Colonic mucosa (tissue), 4 donors: ENCODE measurements around the gene ESYT2. TPM values are rescaled to one million over a fixed set of nuclear protein-coding genes. Genes with fewer than 3 reads are reported as not detected.

Source experiments
- DNase-seq: peaks from one replicate; pipeline ENCODE4 v3.0.0-alpha.2; 2020
- H3K27ac ChIP-seq: fragments of 200-600 bp; one replicate; pipeline ENCODE4 v1.8.0; 2021
- H3K27me3 ChIP-seq: fragments of 200-600 bp; one replicate; pipeline ENCODE4 v1.8.0; 2021
- H3K36me3 ChIP-seq: fragments of 200-600 bp; one replicate; pipeline ENCODE4 v1.8.0; 2021
- H3K4me1 ChIP-seq: fragments of 200-600 bp; one replicate; pipeline ENCODE4 v1.8.0; 2021; ENCODE audit warnings: mild to moderate bottlenecking
- H3K4me3 ChIP-seq: fragments of 200-600 bp; one replicate; pipeline ENCODE4 v1.8.0; 2021
- H3K9ac ChIP-seq, 2 donors: one replicate each; pipeline ENCODE4 v1.7.0; 2013; ENCODE audit warnings: control low read depth in 2 of 2, low read depth in 2 of 2, low read length in 2 of 2
- H3K9me3 ChIP-seq: fragments of 200-600 bp; one replicate; pipeline ENCODE4 v1.8.0; 2021
- intact Hi-C: fragments of 100-400 bp; cut with DNase I; formaldehyde crosslinking; loops from one replicate; pipeline ENCODE4 v1.14.1; 2022
- total RNA-seq, 2 donors: library from RNA; stranded (reverse); fragmentation: NEBNext Ultra II Directional in 1 of 2; extraction: Animal tissue kit (Norgen Biotek cat#: 25700) in 1 of 2; gene quantifications; one replicate each; pipeline ENCODE4 v1.2.1, GENCODE V29; 2021
- TF ChIP-seq, protein P1 (sequence below): fragments of 200-600 bp; IDR thresholded peaks from one replicate; pipeline ENCODE4 v1.8.0; 2022; ENCODE audit warnings: antibody characterized with exemption, mild to moderate bottlenecking
- donor health status: healthy.
- donor health status: DM: no; HTN: no; CAD: no.
- donor health status: DM: no; HTN: no; CAD: no.

Gene ESYT2
- total RNA-seq, 2 donors from 2014 or later = 57.5 to 105 TPM

DNA sequence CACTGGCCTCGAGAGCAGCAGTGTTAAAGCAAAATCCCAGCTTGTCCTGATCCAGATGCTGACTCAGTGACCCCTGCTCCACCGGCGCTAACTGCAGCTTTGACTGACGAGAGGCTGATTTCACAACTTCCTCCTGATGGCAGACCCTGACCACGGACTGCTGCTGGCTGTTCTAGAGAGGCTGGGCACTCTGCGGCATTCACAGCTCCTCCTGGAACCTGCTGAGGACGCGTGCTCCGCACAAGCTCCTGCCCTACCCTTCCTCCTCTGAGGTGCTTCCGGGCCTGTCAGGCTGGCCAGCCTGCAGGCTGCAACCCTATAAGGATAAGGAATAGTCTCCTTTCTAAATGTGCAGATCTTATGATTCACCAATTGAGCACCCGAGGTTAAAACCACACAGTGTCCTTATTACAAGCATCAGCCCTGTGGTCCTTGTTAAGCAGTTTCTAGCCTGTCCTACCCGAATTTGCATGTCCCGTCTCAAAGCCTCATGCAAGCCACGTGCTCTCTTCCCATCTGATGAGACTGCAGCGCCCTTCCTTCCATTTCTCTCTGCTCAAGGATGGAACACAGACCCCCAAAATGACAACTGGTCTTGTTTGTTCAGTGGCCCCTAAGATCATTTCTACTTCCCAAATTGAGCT, 89.2 kb downstream of the ESYT2 start:
- H3K27ac ChIP-seq = no peak overlapping the region
- H3K4me1 ChIP-seq = no peaks in the 10 kb centered on the region
- H3K9me3 ChIP-seq = no peaks in the 10 kb centered on the region
- H3K27me3 ChIP-seq = no peaks in the 10 kb centered on the region
- intact Hi-C loops = no loop called here
- no peak for DNase-seq
- H3K4me3 ChIP-seq = no peak overlapping the region
- peaks cover 6% of the 10 kb centered on the region for H3K36me3 ChIP-seq
- TF ChIP-seq, protein P1, sequence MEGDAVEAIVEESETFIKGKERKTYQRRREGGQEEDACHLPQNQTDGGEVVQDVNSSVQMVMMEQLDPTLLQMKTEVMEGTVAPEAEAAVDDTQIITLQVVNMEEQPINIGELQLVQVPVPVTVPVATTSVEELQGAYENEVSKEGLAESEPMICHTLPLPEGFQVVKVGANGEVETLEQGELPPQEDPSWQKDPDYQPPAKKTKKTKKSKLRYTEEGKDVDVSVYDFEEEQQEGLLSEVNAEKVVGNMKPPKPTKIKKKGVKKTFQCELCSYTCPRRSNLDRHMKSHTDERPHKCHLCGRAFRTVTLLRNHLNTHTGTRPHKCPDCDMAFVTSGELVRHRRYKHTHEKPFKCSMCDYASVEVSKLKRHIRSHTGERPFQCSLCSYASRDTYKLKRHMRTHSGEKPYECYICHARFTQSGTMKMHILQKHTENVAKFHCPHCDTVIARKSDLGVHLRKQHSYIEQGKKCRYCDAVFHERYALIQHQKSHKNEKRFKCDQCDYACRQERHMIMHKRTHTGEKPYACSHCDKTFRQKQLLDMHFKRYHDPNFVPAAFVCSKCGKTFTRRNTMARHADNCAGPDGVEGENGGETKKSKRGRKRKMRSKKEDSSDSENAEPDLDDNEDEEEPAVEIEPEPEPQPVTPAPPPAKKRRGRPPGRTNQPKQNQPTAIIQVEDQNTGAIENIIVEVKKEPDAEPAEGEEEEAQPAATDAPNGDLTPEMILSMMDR = no peak
- H3K9ac ChIP-seq = no peak overlapping the region

DNA sequence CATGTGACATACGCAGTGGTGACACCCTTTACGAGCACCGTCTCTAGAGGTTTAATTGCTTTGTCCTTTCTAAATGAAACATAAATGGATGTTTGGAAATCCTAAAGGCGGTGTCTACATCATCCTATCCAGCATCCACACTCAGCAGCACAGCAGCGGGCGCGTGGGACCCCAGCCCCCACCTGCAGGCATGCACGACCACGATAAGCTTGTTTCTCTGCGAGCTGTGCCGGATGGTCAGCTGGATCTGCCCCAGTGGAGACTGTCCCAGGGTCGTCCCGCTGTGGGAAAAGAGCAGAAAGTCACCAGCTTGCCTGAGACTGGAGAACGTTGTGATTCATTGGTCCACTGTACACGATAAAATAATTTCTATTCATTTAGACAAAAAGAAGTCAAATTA, 90.5 kb downstream of the ESYT2 start:
- Histone ChIP-seq H3K9me3 (no peaks in the 10 kb centered on the region), H3K9ac (no peak overlapping the region), H3K4me1 (no peaks in the 10 kb centered on the region), H3K36me3 (peaks cover 6% of the 10 kb centered on the region), H3K4me3 (no peak overlapping the region), H3K27me3 (no peaks in the 10 kb centered on the region), H3K27ac (no peak overlapping the region)
- no peak for DNase-seq
- intact Hi-C loops = no loop called here
- TF ChIP-seq, protein P1 = no peak

DNA sequence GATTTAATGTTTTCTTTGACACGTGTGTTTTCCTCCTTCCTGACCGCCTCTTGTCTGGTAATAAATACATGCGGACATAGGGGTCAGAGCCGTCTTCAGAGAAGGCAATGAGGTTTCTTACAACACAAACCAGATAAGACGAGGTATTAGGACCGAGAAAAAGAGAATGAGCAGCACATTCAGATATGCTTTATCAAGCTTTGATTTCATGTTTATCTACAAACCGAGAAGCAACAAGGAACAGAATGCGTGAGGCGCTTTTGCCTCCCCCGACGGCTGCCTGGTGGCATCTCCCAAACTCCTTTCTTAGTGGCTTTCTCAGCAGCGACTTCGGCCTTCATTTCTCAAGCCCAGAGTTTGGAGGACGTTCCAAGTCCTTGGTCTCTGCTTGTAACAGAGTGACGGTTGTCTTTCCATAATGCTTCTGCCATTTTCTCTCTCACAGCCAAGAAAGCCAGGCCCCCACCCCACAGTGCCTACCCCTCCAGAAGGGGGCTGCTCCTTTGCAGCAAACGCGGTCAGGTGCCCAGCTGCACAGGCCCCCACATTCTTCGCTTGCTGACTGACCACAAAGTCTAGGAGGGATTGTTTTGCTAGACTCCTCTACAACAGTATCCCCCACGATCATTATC, 92.1 kb downstream of the ESYT2 start:
- H3K27ac ChIP-seq = no peak overlapping the region
- TF ChIP-seq, protein P1 = no peak
- H3K9me3 ChIP-seq = no peaks in the 10 kb centered on the region
- intact Hi-C loops = no loop called here
- no peak overlapping the region for H3K4me3 ChIP-seq
- no peaks in the 10 kb centered on the region for H3K27me3 ChIP-seq
- DNase-seq = no peak
- H3K36me3 ChIP-seq = peaks cover 6% of the 10 kb centered on the region
- H3K4me1 ChIP-seq = no peaks in the 10 kb centered on the region
- no peak overlapping the region for H3K9ac ChIP-seq

DNA sequence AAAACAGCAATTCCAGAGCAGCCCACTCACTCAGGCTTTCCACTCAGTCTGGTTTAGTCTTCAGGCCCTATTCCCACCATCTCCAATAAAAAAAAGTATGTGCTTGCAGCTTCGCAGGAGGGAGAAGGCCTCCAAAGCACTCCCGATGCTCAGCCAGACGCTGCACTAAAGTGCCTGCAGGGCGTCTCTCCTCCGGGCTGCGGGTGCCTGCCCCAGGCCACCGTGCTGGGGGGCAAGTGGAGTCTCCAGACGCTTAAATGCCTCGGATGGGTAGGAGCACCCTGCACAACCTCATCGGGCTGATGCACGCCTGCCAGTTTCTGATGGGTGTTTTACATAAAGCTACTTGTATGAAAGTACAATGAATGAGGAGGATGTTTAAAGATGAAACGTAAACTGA, 93.4 kb downstream of the ESYT2 start:
- Histone ChIP-seq H3K27me3 (no peaks in the 10 kb centered on the region), H3K4me3 (no peak overlapping the region), H3K9ac (no peak overlapping the region), H3K4me1 (no peaks in the 10 kb centered on the region), H3K36me3 (peaks cover 6% of the 10 kb centered on the region), H3K9me3 (no peaks in the 10 kb centered on the region), H3K27ac (no peak overlapping the region)
- TF ChIP-seq, protein P1 = no peak
- intact Hi-C loops = no loop called here
- DNase-seq = no peak

DNA sequence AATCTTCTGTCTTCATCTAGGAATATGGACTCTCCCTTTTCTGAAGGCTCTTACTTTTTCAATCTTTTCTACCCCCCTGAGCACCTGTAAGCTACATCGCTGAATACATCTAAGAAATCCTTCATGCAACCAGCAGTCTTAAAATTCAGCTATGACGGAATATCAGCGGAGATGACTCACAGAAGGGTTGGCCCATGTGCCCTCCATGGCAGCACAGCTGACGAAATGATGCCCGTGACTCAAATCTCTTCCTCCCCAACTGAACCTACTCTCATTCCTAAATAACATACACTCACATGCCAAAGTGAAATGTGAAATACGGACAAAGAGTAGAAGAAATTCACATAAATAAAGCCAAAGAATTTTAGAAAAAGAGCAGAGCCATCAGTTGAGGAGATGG, 94.4 kb downstream of the ESYT2 start:
- peaks cover 6% of the 10 kb centered on the region for H3K36me3 ChIP-seq
- H3K9ac ChIP-seq = no peak overlapping the region
- H3K4me1 ChIP-seq = no peaks in the 10 kb centered on the region
- intact Hi-C loops = no loop called here
- H3K27ac ChIP-seq = no peak overlapping the region
- H3K9me3 ChIP-seq = no peaks in the 10 kb centered on the region
- no peak for DNase-seq
- H3K4me3 ChIP-seq = no peak overlapping the region
- no peaks in the 10 kb centered on the region for H3K27me3 ChIP-seq
- TF ChIP-seq, protein P1 = no peak
